NCI-H2107 treated with DMSO at 0.1 percent for 48 hours (cell line): Measurements from ENCODE around the gene CASK.

Source experiments
- DNase-seq: peaks from one replicate; lab custom pipeline; 2025; ENCODE audit not compliant: unreplicated experiment; lab: John Stamatoyannopoulos, UW

The CASK gene

DNA sequence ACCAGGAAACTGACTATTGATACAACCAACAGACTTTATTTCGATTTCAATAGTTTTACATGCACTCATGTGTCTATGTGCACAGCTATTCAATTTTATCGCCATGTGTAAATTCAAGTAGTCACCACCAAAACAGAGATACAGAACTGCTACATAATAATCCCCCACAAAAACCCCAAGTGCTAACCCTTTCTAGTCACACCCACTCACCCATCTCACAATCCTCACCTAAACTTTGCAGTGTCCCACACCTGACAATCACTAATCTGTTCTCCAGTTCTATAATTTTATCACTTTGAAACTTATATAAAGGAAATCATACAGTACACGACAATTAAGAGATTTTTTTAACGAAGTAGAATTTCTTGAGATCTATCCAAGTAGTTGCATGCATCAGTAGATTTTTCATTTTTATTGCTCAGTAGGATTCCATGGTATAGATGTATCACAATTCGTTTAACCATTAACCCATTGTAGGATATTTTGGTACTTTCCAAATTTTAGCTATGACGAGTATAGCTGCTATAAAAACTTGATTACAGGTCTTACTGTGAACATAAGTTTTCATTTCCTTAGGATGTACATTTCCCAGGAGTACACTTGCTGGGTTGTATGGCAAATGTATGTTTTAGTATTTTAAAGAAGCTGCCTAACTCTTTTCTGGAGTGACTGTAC, 85.9 kb downstream of the CASK start:
- no peak for DNase-seq

DNA sequence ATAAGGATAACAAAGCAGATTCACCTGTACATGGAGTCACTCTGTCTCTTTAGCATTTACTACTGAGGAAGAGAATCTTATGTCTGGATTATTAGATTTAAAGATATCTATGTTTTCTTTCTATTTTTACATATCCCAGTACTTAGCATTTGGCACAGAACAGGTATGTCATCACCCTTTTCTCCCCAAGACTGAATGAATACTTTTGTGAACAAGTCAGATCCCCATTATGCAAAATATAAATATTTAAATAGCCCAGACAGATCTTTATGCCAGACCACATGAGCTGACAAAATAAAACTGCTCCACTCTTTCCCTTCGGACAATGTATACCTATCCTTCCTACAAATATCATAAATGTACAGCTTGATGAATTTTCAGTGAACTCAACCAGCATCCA, 94.5 kb downstream of the CASK start:
- DNase-seq: no peak

DNA sequence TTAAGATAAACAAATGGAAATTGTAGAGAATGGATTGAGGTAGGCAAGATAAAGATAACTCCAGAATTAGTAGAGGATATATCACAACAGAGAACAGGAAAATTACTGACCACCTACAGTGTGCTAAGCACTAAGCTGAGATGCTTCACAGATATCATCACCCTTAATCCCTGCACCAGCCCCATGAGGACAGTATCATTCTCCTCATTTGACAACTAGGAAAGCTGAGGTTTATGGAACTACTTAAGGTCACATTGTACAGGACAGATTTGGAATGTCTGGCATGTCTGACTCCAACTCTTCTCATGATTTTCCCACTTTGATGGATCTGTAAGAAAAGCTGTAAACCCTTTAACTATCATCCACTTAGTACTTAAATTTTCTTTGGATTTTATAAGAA, 95.5 kb downstream of the CASK start:
- no peak for DNase-seq

DNA sequence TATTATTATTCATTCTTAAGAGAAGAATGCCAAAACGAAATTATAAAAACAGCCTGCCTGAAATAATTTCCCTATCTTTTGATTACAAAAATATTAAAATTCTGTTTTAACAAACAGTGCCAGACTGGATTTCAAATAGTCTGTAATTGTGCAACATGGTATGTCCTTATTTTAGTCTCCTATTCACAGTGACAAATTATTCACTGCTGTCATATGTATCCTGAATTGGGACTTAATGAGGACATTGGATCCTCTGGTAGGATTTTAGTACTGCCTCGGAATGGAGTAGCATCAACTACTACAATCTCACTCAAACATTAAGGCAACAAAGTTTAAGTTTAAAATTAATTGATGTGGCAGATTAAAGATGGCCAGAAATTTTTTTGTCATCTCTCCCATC, 97.6 kb downstream of the CASK start:
- DNase-seq: no peak

DNA sequence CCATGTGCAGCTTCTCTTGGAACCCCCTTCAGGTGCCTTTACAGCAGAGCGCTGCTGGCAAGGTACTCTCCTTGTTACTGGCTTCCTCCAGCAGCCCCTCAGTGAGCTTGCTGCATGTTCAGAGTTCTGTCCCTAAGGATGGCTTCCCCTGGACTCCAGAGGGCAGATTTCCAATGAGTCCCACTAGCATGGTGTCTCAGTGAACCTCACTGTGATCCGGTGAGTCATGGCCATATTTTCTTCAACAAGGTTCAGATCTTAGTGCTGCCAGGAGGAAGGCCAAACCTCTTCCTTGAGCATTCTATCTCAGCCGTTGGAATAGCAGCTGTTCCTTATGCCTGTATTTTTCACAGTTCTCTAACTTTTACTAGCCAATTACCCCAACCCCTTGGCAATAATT, 98.8 kb downstream of the CASK start:
- no peak for DNase-seq

- DNase-seq: no peak
Measured at GRCh38 chrX:41823402-41823801, 100.0 kb downstream of the CASK start.

DNA sequence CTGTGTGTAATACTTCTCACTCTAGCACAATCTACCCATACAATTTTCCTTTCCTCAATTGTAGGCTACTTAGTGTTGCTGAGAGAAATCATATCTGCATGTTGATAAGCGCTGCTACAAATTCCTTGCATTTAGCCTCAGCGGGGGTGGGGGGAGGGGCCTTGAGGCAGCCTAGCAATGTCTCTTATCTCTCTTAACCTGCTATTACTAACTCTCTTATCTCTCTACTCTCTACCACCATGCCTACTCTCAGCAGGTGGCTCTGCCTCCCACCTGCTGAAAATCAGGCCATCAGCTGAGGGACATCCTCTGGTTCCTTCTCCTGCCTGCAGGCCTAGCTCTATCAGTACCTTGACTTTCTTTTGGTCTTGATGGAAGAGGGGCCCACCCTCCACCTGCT, 100.5 kb downstream of the CASK start:
- no peak for DNase-seq

DNA sequence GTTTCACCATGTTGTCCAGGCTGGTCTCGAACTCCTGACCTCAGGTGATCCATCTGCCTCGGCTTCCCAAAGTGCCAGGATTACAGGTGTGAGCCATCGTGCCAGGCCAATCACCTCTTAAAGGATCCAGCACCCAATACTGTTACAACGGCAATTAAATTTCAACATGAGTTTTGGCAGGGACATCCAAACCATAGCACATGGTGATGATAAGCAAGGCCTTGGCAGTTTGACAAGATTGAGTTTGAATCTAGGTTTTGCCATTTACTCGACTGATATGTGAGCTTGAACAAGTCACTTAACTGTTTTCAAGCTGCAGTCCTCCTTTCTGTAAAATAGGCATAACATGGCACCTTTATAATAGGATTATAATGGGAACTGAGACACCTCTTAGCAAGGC, 115.3 kb downstream of the CASK start:
- DNase-seq: no peak

DNA sequence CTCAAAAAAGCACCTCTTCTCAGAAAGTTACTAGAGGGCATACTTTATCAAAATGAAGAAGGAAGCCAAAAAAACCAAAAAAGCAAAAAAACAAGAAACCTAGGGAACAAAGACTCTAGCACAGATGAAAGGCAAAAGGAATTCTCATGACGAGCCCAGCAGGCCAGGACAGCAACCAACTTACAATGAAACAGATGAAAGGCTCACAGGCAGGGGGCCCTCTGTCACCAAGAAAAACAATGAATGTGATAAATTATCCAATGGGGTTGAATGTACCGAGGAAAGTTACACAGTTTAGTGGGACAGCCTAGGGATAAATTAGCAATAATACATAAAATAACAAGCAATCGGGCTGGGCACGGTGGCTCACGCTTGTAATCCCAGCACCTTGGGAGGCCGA, 120.4 kb downstream of the CASK start:
- no peak for DNase-seq

GRCh38 chrX:41799661-41800060, 123.7 kb downstream of the CASK start:
- no peak for DNase-seq

DNA sequence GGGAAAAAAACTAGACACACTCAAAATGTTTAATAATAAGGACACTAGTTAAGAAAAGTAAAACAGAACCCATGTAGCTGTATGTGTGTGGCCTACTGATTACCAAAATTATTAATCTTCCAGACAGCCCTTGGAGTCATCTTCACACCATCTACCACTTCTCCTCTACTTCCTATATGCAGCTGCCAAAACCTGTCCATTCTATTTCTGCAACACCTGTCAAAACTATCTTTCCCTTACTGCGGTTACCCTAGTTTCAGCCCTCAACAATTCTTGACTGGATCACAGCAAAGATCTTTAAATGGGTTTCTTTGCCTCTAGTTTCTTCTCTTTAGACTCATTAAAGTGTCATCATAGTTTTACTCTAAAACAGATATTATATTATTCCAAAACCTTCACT, 126.8 kb downstream of the CASK start:
- DNase-seq: no peak

DNA sequence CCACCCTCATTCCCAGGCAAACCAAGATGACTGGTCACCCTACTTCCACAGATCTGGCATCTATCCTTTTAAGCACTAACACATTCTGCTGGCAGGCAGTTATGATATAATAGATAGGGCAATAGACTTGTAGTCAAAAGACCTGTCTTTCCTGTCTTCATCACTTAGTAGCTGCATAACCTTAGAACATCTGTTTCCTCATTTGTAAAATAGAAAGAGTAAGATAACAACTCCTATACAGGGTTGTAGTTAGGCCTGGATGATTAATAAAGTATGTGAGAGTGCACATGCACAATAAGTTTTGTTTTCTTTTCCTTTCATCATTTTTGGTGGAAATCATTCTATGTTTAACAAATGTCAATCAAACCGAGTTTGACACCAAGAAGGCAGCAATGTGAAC, 127.3 kb downstream of the CASK start:
- DNase-seq: no peak

GRCh38 chrX:41789374-41789773, 134.0 kb downstream of the CASK start:
- DNase-seq: no peak

DNA sequence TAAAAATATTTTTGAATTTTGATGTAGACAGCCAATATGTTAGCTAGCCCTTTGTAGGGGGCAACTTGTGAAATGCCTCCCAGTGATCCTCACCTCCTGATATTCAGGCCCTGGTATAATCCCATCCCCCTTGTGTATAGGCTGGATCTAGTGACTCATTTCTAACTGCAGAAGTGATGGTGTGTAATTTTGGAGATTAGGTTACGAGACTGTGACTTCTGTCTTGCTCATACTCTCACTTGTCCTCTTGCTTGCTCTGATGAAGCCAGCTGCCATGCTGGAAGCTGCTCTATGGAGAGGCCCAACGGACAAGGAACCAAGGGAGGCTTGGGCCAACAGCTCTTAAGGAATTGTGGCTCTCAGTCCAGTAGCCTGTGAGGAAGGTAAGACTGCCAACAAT, 137.7 kb downstream of the CASK start:
- no peak for DNase-seq

- DNase-seq: peak; percentile 20
Measured at GRCh38 chrX:41781500-41781899, 141.9 kb downstream of the CASK start.

- no peak for DNase-seq
Measured at GRCh38 chrX:41779941-41780340, 143.4 kb downstream of the CASK start.

DNA sequence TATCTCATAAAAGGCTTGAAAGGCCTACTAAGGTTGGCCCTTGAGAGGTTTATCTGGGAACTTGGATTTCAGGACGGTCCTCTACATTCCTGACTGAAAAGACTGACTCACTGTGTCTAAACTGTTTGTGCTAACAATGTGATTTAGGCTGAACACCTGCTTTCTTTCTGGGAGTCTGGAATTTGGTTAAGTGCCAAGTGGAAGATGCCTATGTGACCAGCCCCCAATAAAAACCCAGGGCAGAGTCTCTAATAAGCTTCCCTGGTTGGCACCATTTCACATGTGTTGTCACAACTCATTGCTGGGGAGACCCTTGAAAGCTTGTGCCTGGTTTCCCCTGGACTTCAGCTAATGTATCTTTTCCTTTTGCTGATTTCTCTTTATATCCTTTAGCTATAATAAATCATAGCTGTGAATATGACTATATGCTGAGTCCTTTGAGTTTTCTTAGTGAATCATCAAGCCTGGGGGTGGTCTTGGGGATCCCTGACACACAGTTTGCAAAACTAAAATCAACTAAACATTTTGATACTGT, 144.3 kb downstream of the CASK start:
- DNase-seq: peak; percentile 62

DNA sequence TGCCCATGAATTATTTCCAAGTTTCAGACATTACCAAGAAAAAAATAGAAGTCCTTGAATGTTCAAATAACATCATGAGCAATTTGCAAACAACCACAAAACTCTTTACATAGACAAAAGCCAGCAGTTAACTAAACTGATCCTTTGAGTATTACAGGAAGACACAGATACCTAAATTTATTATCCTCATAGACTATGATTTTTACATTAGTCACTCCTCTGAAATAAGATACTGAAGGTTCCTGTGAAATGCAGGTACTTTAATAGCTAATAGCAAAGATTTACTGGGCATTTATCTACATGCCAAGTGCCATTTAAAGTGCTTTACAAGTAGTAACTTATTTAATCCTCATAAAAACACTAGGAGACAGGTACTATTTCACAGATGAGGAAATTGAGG, 161.7 kb downstream of the CASK start:
- DNase-seq: no peak

GRCh38 chrX:41761169-41761568, 162.2 kb downstream of the CASK start:
- no peak for DNase-seq

- peak; percentile 2 for DNase-seq
Measured at GRCh38 chrX:41759817-41760216, 163.5 kb downstream of the CASK start.

DNA sequence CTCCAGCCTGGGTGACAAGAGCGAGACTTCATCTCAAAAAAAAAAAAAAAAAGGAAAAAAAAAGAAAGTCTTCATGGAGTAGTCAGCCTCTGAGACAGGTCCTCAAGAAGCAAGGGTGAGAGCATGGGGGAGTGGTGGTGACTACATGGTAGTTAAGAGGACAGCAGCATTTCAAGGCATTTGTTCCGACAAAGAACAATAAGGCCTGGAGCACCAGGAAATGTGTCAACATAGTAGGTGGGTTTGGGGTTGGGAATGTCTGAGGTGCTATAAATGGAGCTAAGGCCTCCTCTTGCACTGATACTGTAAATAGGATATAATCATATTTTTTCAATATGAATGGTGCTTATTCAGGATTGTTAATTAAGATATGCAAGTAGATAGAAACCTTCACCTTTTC, 165.0 kb downstream of the CASK start:
- no peak for DNase-seq

- DNase-seq: no peak
Measured at GRCh38 chrX:41750716-41751115, 172.6 kb downstream of the CASK start.

DNA sequence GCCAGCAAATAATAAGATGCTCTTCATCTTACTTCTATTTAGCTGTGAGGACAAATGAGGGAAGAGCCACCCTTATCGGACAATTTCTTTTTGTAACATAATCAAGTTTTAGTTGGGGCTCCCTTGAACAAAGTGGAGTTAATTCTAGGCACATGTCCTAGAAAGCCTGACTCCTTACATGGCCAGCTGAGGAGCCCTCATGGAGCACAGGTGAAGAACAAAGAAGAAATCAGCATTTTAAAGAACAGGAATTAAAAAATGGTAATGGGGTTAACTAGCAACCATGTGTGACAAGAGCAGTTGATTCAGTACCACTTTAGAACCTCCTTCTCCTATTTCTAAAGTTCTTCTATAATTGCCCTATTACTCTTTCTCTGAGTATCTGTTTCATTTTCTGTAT, 183.5 kb downstream of the CASK start:
- no peak for DNase-seq
